ENCODE data around the gene HSD17B4.
"Not testable (repeated sequence)": the region's sequence is repeated elsewhere in the genome, so short reads cannot be mapped to it uniquely, and the experiment has no call there.

Gene HSD17B4, protein sequence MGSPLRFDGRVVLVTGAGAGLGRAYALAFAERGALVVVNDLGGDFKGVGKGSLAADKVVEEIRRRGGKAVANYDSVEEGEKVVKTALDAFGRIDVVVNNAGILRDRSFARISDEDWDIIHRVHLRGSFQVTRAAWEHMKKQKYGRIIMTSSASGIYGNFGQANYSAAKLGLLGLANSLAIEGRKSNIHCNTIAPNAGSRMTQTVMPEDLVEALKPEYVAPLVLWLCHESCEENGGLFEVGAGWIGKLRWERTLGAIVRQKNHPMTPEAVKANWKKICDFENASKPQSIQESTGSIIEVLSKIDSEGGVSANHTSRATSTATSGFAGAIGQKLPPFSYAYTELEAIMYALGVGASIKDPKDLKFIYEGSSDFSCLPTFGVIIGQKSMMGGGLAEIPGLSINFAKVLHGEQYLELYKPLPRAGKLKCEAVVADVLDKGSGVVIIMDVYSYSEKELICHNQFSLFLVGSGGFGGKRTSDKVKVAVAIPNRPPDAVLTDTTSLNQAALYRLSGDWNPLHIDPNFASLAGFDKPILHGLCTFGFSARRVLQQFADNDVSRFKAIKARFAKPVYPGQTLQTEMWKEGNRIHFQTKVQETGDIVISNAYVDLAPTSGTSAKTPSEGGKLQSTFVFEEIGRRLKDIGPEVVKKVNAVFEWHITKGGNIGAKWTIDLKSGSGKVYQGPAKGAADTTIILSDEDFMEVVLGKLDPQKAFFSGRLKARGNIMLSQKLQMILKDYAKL

DNA sequence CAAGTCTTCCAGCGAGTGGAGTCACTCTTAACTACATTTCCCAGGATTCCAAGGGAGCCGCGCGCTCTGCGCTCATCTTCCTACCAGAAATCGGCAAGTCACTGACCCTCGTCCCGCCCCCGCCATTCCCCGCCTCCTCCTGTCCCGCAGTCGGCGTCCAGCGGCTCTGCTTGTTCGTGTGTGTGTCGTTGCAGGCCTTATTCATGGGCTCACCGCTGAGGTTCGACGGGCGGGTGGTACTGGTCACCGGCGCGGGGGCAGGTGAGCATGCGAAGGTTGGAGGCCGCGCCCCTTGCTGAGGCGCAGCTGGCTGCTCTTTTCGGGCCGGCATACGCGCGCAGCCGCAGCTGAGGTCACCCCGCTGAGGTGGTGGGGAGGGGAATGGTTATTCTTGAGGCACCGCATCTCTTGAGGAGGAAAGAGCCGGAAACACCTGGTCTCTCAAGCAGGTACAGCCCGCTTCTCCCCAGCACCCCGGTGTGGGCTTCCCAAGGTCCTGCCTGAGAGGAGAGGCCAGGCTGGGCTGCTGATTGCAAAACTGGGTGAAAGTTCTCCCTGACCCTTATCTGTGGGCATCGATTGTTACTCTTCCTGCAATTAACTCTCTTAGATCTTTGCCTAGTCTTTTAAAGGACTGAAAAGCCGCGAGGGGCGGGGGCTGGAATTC is at the start of gene HSD17B4:
HSD17B4 (plus strand) TSS at position 125 of the 667 bp plus-strand sequence; CDS start at position 204, 79 bp downstream.
- DNase-seq (ENCODE audit: extremely low read depth in 1 of 2, low read depth in 1 of 2): peak; percentile 34 to 63

DNA sequence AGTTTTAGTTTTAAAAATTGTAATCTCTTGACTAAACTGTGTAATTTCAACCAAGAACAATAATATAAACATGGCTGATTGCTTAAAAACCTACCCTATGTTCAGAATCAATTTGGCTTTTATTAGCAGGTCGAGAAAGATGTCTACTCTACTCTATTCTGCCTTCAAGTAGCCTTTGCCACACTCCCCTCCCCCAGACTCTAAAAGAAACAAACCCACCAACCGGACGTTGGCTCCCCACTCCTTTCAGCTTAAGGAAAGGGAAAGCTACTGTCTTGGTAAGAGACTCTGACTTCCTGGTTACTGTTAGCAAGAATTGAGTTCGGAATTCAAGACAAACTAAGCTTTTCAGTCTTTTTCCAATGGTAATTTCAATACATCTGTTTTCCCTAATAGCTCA is 49.7 kb upstream of the HSD17B4 start:
- no peak for DNase-seq (ENCODE audit: extremely low read depth in 1 of 2, low read depth in 1 of 2)

DNA sequence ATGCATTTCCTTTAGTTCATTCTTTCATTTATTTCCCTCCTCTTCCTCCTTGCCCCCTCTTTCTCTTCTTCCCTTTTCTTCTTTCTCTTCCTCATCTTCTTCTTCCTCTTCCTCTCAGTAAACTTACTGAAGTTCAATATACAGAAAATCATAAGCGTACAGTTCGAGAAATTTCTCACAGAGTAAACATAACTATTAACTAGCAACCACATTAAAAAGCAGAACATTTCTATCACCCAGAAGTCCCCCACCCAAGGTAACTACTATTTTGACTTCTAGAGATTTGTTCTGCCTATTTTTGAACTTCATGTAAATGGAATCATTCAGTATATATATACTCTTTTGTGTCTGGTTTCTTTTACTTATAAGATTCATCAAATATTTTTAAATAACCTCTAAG is 48.3 kb upstream of the HSD17B4 start:
- no peak for DNase-seq (ENCODE audit: extremely low read depth in 1 of 2, low read depth in 1 of 2)

DNA sequence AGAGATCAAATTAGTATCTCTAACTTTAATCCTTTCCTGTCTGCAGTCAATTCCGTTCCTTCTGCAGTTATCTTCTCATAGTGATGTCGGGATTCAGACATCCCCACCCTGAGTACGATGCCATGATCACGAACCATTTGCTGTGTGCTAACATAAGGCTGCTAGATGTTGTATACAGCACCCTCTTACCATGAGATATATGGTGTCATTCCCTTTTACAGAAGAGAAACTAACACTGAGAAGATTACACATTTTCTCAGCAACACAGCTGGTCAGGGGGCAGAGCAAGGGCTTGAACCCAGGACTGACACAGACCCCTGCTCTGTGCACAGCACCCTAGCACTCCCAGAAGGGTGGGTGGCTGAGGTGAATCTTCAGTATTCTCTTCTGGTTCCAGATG is 46.9 kb upstream of the HSD17B4 start:
- DNase-seq (ENCODE audit: extremely low read depth in 1 of 2, low read depth in 1 of 2): no peak

GRCh38 chr5:119406551-119407110 is 45.7 kb upstream of the HSD17B4 start:
- no peak for DNase-seq (ENCODE audit: extremely low read depth in 1 of 2, low read depth in 1 of 2)

GRCh38 chr5:119409235-119409815 is 43.0 kb upstream of the HSD17B4 start:
- DNase-seq (ENCODE audit: extremely low read depth in 1 of 2, low read depth in 1 of 2): no peak

GRCh38 chr5:119410448-119411159 is 41.7 kb upstream of the HSD17B4 start:
- DNase-seq (ENCODE audit: extremely low read depth in 1 of 2, low read depth in 1 of 2): no peak

GRCh38 chr5:119411361-119412278 is 40.7 kb upstream of the HSD17B4 start:
- DNase-seq (ENCODE audit: extremely low read depth in 1 of 2, low read depth in 1 of 2): peak; percentile 8 to 24

DNA sequence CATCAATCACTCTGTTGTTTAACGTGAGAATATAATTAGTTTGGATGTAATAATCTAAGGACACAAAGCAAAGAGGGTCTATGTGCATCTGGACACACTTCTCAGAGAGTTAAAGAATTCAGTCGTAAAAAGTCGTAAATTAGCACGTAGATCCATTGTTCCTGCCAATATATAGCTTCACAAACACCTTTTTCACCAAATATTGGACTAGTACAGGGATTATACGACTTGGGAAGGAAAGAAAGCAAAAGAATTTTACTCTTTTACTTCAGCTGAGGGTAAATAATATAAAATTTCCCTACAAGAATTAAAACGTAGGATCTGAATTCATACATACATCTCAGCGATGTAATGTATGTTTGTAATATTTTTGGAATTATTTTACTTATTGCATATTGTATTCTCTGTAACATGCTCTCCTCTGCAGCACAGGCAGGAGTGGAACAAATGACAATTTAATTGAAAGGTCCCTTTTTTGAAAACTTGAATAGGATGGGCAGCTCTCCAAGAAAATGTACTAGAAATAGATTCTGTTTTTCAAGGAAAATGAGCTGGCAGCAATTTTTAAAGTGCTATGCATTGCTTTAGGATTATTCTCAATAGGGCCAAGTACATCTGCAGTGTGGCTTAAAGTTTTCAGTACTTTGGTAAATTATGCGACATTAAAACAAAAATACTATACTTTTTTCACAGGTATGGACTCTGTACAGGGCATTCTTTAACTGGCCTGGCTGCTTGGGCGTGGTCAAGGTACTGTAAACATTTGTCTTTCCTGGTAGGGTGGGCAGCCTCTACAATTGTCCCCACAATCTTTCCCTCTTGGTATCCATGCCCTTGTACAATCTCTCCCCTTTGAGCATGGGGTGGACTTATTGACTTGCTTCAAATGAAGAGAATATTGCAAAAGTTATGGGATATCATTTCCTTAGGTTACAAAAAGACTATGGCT is 39.7 kb upstream of the HSD17B4 start:
- no peak for DNase-seq (ENCODE audit: extremely low read depth in 1 of 2, low read depth in 1 of 2)

DNA sequence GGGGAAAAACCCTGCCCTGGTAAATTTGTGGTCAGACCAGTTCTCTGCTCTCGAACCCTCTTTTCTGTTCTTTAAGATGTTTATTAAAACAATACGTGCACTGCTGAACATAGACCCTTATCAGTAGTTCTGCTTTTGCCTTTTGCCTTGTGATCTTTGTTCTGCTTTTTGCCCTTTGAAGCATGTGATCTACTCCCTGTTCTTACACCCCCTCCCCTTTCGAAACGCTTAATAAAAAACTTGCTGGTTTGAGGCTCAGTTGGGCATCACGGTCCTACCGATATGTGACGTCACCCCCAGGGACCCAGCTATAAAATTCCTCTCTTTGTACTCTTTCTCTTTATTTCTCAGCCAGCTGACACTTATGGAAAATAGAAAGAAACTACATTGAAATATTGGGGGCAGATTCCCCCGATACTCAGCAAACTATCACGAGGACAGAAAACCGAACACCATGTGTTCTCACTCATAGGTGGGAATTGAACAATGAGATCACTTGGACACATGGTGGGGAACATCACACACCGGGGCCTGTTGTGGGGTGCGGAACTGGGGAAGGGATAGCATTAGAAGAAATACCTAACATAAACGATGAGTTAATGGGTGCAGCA is 38.1 kb upstream of the HSD17B4 start:
- DNase-seq (ENCODE audit: extremely low read depth in 1 of 2, low read depth in 1 of 2): not testable (repeated sequence)

DNA sequence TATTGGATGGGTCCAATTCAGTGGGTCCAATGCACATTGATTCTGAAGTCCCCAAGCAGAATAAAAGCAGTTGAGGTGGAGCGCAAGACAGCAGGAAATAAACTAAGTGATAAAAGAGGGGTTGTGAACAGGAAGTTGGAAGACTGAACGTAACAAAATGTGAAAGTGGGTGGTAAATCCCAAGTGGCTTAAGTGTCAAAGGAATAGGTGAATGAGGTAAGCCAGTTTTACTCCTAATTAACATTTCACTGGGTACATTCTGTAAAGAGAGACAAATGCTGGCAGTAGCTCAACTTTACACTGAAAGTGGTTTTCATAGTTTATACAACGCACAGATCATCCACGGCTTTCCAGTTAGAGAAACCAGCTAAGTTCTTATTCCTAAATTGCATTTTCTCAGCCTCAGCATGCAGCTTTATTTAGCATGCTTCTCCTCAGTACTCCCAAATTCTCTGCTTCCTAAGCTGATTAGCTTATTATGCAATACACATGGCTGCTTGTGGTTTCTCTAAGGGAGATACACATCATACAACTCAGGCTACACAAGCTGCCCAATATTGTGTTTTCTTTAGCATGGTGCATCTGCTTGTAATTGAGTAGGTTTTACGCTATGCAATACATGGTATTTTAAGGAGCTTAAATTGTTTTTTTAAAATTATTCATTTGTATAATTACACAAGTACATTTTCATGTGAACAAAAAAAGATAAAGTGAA is 34.2 kb upstream of the HSD17B4 start:
- DNase-seq (ENCODE audit: extremely low read depth in 1 of 2, low read depth in 1 of 2): no peak

DNA sequence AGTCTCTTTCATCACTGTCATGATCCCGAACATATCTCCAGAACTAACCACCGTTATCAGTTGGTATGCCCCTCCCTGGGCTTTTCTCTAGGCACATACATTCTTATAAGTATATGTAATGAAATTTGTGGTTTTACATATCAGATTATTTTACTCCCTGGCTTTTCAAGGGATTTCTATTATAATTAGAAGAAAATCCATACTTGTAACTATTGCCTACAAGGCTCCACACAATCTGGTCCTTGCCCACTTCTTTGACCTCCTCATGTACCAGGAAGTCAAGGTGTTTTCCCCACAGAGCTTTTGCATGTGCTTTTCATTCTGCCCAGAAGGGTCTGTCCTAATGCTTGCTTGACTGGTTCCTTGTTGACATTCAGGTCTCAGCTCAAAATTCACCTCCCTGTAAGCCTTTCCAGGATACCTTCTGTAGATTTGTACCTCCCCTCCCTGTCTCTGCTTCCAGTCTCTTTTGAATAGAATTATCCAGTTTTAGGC is 33.6 kb upstream of the HSD17B4 start:
- DNase-seq (ENCODE audit: extremely low read depth in 1 of 2, low read depth in 1 of 2): no peak

GRCh38 chr5:119420169-119420568 is 32.1 kb upstream of the HSD17B4 start:
- DNase-seq (ENCODE audit: extremely low read depth in 1 of 2, low read depth in 1 of 2): no peak

GRCh38 chr5:119426057-119426456 is 26.2 kb upstream of the HSD17B4 start:
- no peak for DNase-seq (ENCODE audit: extremely low read depth in 1 of 2, low read depth in 1 of 2)

GRCh38 chr5:119427060-119427459 is 25.2 kb upstream of the HSD17B4 start:
- DNase-seq (ENCODE audit: extremely low read depth in 1 of 2, low read depth in 1 of 2): no peak

- DNase-seq (ENCODE audit: extremely low read depth in 1 of 2, low read depth in 1 of 2): not testable (repeated sequence)
Measured at GRCh38 chr5:119427596-119427995, 24.7 kb upstream of the HSD17B4 start.

GRCh38 chr5:119428166-119428565 is 24.1 kb upstream of the HSD17B4 start:
- not testable (repeated sequence) for DNase-seq (ENCODE audit: extremely low read depth in 1 of 2, low read depth in 1 of 2)
